Endothelial cell of umbilical vein (primary cell): ENCODE results near the gene CFAP73. TPM values are rescaled to one million over a fixed set of nuclear protein-coding genes. Genes with fewer than 3 reads are reported as not detected.

Source experiments
- BruUV-seq: library from RNA; stranded (reverse); fragments of 400-500 nt; replicated peaks from 2 replicates; lab custom pipeline; 2021; lab: Mats Ljungman, UMichigan
- CTCF ChIA-PET: fragments of 300-600, 350-600 bp; sonication (Branson Sonifier 250); formaldehyde crosslinking; loops from one replicate; lab custom pipeline; 2021; ENCODE audit warnings: antibody characterized with exemption, inconsistent platforms; lab: Charles Lee
- POLR2A ChIA-PET: fragments of 300-600, 350-600 bp; sonication (Branson Sonifier 250); formaldehyde crosslinking; loops from one replicate; lab custom pipeline; 2021; ENCODE audit warnings: antibody characterized with exemption, inconsistent platforms; lab: Charles Lee
- DNase-seq: peaks from one replicate; pipeline ENCODE4 v3.0.0-alpha.2; 2011; ENCODE audit warnings: low read depth, low spot score
- FAIRE-seq: peaks from 2 replicates; lab custom pipeline; 2011; peaks lifted over from hg19 to GRCh38; lab: Jason Lieb, UNC
- H2AFZ ChIP-seq: 2 replicates; pipeline ENCODE4 v1.6.0; 2012; ENCODE audit warnings: low read depth, low read length, control low read depth, inconsistent platforms
- H3K27ac ChIP-seq: 2 replicates; pipeline ENCODE4 v1.5.1; 2011; ENCODE audit warnings: low read depth, mild to moderate bottlenecking, control low read depth, low read length, moderate library complexity; ENCODE audit not compliant: insufficient read depth
- H3K27me3 ChIP-seq, 2 experiments: 2 replicates each; pipeline versions ENCODE4 v1.6.0 to v1.6.1; 2011; ENCODE audit warnings: low read length in 2 of 2, mixed read lengths in 1 of 2; ENCODE audit not compliant: control insufficient read depth in 2 of 2, insufficient read depth in 2 of 2
- H3K36me3 ChIP-seq, 2 experiments: 2 replicates in 1 of 2; 3 replicates in 1 of 2; pipeline ENCODE4 v1.5.1; 2011; ENCODE audit warnings: low read length in 2 of 2, mild to moderate bottlenecking in 1 of 2, moderate library complexity in 1 of 2; ENCODE audit not compliant: control insufficient read depth in 2 of 2, insufficient read depth in 2 of 2; ENCODE audit errors: extremely low read depth in 1 of 2
- H3K4me1 ChIP-seq: 3 replicates; pipeline ENCODE4 v1.5.1; 2011; ENCODE audit warnings: mild to moderate bottlenecking, low read length; ENCODE audit not compliant: control insufficient read depth, insufficient read depth; ENCODE audit errors: extremely low read depth
- H3K4me2 ChIP-seq: 2 replicates; pipeline ENCODE4 v1.6.1; 2011; ENCODE audit warnings: low read length, control low read depth, mixed read lengths; ENCODE audit not compliant: insufficient read depth
- H3K4me3 ChIP-seq, 3 experiments: fragments of 200-600 bp in 1 of 3; sonication (generic), shearing (Covaris generic) in 1 of 3; replicated peaks in 1 of 3; 2 replicates each; pipeline ENCODE4 v1.5.1; 2011 to 2016; ENCODE audit warnings: control low read depth in 3 of 3, low read length in 3 of 3, mild to moderate bottlenecking in 2 of 3, inconsistent platforms in 1 of 3, low read depth in 1 of 3, moderate library complexity in 1 of 3; ENCODE audit not compliant: insufficient read depth in 1 of 3
- H3K79me2 ChIP-seq: 2 replicates; pipeline ENCODE4 v1.6.0; 2012; ENCODE audit warnings: low read length, inconsistent platforms; ENCODE audit not compliant: control insufficient read depth, insufficient read depth
- H3K9ac ChIP-seq: replicated peaks from 2 replicates; pipeline ENCODE3; 2011; ENCODE audit warnings: low read length, control low read depth; ENCODE audit not compliant: insufficient read depth; ENCODE audit errors: extremely low read depth
- H3K9me1 ChIP-seq: replicated peaks from 3 replicates; pipeline ENCODE4 v1.6.0; 2011; ENCODE audit warnings: mild to moderate bottlenecking, low read length; ENCODE audit not compliant: control insufficient read depth, insufficient read depth; ENCODE audit errors: extremely low read depth
- H3K9me3 ChIP-seq: replicated peaks from 2 replicates; pipeline ENCODE4 v1.5.1; 2012; ENCODE audit warnings: low read length, inconsistent platforms; ENCODE audit not compliant: control insufficient read depth, insufficient read depth
- H4K20me1 ChIP-seq: replicated peaks from 2 replicates; pipeline ENCODE3; 2011; ENCODE audit warnings: mild to moderate bottlenecking, low read length; ENCODE audit not compliant: control insufficient read depth, insufficient read depth; ENCODE audit errors: extremely low read depth
- EZH2 ChIP-seq: IDR thresholded peaks from 2 replicates; pipeline ENCODE4 v1.6.1; 2012; ENCODE audit warnings: borderline replicate concordance, low read depth, mild to moderate bottlenecking, moderate library complexity, low read length, inconsistent platforms; ENCODE audit not compliant: severe bottlenecking
- FOS ChIP-seq: IDR thresholded peaks from 2 replicates; pipeline ENCODE4 v1.6.1; 2011; ENCODE audit warnings: mild to moderate bottlenecking, low read length, moderate library complexity, borderline replicate concordance; ENCODE audit not compliant: insufficient read depth
- GATA2 ChIP-seq: IDR thresholded peaks from 2 replicates; pipeline ENCODE4 v1.7.0; 2011; ENCODE audit warnings: low read depth, mild to moderate bottlenecking, moderate library complexity, mixed read lengths, low read length; ENCODE audit not compliant: insufficient read length, insufficient read depth
- JUN ChIP-seq: IDR thresholded peaks from 2 replicates; pipeline ENCODE4 v1.6.1; 2011; ENCODE audit warnings: borderline replicate concordance, low read depth; ENCODE audit not compliant: insufficient read length, insufficient read depth
- MYC ChIP-seq: IDR thresholded peaks from one replicate; pipeline ENCODE4 v1.6.1; 2011; ENCODE audit warnings: mild to moderate bottlenecking, low read depth, low read length
- POLR2A ChIP-seq: IDR thresholded peaks from 2 replicates; pipeline ENCODE4 v1.6.1; 2012; ENCODE audit warnings: low read depth, mild to moderate bottlenecking, control low read depth, low read length
- POLR2AphosphoS5 ChIP-seq: IDR thresholded peaks from 2 replicates; pipeline ENCODE4 v1.6.1; 2012; ENCODE audit warnings: low read depth, mild to moderate bottlenecking, control low read depth, low read length, moderate library complexity; ENCODE audit not compliant: insufficient read depth
- dilution Hi-C: fragments of 300-500 bp; cut with MboI; formaldehyde crosslinking; loops from one replicate; pipeline ENCODE4 v1.15.0; 2019; ENCODE audit warnings: low sequenced_read_pairs; ENCODE audit not compliant: extremely low pct_ligation_motif_present
- intact Hi-C: fragments of 100-400 bp; cut with micrococcal nuclease; formaldehyde crosslinking; loops from one replicate; pipeline ENCODE4 v1.10.0; 2022
- polyA plus RNA-seq, 4 experiments: library from polyadenylated mRNA; depleted of rRNA in 3 of 4; stranded (reverse) in 3 of 4; unstranded in 1 of 4; fragments of >200 nt; gene quantifications; 2 replicates each; pipeline versions ENCODE4 v1.2.1 to v1.2.3, GENCODE V29; 2011 to 2012; ENCODE audit warnings: missing spikeins in 1 of 4
- total RNA-seq: library from RNA; stranded (reverse); gene quantifications from 2 replicates; pipeline ENCODE4 v1.2.3, GENCODE V29; 2021
- TF ChIP-seq, protein P1 (sequence below): IDR thresholded peaks from 2 replicates; pipeline ENCODE4 v1.6.1; 2011; ENCODE audit not compliant: insufficient read depth, insufficient read length
- TF ChIP-seq, protein P2 (sequence below), 2 donors: IDR thresholded peaks; 1 replicate in 1 of 2; 2 replicates in 1 of 2; pipeline ENCODE4 v1.5.1; 2011; ENCODE audit warnings: low read length in 2 of 2, mild to moderate bottlenecking in 2 of 2, moderate library complexity in 2 of 2, control low read depth in 1 of 2, inconsistent platforms in 1 of 2, low read depth in 1 of 2; ENCODE audit not compliant: insufficient read depth in 1 of 2; ENCODE audit errors: extremely low read depth in 1 of 2

The CFAP73 gene
- total and polyA plus RNA-seq, 2 donors (not counting 3 experiments of a cell fraction or from before 2014, with no cell fraction given), result not detected

DNA sequence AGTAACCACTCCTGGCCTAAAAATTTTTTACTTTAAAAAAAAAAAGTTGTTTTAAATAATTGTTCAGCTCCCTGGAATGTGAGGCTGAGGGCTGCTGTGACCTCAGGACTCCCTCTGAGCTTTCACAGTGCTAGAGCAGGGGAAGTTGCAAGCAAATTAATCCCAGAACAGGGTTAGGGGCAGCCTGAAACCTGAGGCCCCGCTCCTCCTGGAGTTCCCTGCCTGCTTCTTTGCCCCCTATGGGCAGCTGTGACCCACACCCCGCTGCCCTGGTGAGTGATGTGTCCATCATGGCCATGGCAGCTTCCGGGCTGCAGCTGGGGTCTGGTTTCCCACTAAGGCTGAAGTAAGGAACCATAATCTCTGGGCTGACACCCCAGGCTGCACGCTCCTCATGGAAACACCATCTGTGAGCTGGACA lies 45.5 kb downstream of the CFAP73 start:
- no peak for FAIRE-seq
- dilution Hi-C loops (no loop called here), intact Hi-C loops (loop anchor here (1.0 kb wide), 1 partner anchor 266 kb away; no protein-coding TSS in a partner anchor)
- Histone ChIP-seq H3K9ac (no peak overlapping the region), H3K4me1 (peaks cover 23% of the 10 kb centered on the region), H3K4me3 (no peak overlapping the region), H3K36me3 (peaks cover 0 to 12% of the 10 kb centered on the region in 2 experiments), H3K79me2 (no peaks in the 10 kb centered on the region), H2AFZ (no peak overlapping the region), H3K27ac (no peak overlapping the region), H3K9me1 (no peaks in the 10 kb centered on the region), H4K20me1 (no peaks in the 10 kb centered on the region), H3K9me3 (no peaks in the 10 kb centered on the region), H3K27me3 (no peaks in the 10 kb centered on the region), H3K4me2 (no peak overlapping the region)
- ChIA-PET CTCF (interaction anchor here (0.6 to 4.1 kb wide), 11 partner anchors 10 to 231 kb away, joined by 3 to 22 read pairs (median 3); partner anchors contain the start of genes PLBD2 and TPCN1), POLR2A (interaction anchor here (1.2 kb wide), 1 partner anchor 26 kb away, joined by 3 read pairs; the partner anchor contains the start of gene TPCN1)
- TF ChIP-seq JUN, result no peak
- TF ChIP-seq MYC, result no peak
- no peak for TF ChIP-seq EZH2
- TF ChIP-seq GATA2, result no peak
- no peak for TF ChIP-seq POLR2A
- TF ChIP-seq, protein P1, sequence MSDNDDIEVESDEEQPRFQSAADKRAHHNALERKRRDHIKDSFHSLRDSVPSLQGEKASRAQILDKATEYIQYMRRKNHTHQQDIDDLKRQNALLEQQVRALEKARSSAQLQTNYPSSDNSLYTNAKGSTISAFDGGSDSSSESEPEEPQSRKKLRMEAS, result no peak
- TF ChIP-seq FOS, result no peak
- TF ChIP-seq, protein P2, sequence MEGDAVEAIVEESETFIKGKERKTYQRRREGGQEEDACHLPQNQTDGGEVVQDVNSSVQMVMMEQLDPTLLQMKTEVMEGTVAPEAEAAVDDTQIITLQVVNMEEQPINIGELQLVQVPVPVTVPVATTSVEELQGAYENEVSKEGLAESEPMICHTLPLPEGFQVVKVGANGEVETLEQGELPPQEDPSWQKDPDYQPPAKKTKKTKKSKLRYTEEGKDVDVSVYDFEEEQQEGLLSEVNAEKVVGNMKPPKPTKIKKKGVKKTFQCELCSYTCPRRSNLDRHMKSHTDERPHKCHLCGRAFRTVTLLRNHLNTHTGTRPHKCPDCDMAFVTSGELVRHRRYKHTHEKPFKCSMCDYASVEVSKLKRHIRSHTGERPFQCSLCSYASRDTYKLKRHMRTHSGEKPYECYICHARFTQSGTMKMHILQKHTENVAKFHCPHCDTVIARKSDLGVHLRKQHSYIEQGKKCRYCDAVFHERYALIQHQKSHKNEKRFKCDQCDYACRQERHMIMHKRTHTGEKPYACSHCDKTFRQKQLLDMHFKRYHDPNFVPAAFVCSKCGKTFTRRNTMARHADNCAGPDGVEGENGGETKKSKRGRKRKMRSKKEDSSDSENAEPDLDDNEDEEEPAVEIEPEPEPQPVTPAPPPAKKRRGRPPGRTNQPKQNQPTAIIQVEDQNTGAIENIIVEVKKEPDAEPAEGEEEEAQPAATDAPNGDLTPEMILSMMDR (IDR thresholded peaks at IDR 0.05; ENCODE audit: extremely low read depth in 1 of 2, insufficient read depth in 1 of 2, low read depth in 1 of 2, low read length in 2 of 2), result no peak
- no peak for TF ChIP-seq POLR2AphosphoS5
- no peak for DNase-seq
- BruUV-seq, result no TSS peak
